Neural cell (in vitro differentiated cells): Measurements from ENCODE around the gene NCLN.
A peak's percentile ranks its signal among the peaks of the same experiment; 100 is the strongest.

Source experiments
- CTCF ChIP-seq: fragments of 450-650 bp; IDR thresholded peaks from 2 replicates; pipeline ENCODE4 v1.5.1; 2014; ENCODE audit warnings: antibody characterized with exemption, mild to moderate bottlenecking, moderate library complexity; ENCODE audit not compliant: poor library complexity, severe bottlenecking
- EZH2 ChIP-seq: fragments of 200-600, 300-800 bp; shearing (Covaris generic), sonication (generic); IDR thresholded peaks from 2 replicates; pipeline ENCODE4 v1.6.1; 2014; ENCODE audit warnings: antibody characterized with exemption, low read length, borderline replicate concordance, mild to moderate bottlenecking; ENCODE audit not compliant: insufficient read depth, poor library complexity, severe bottlenecking
- MXI1 ChIP-seq: fragments of 450-650 bp; conservative IDR thresholded peaks from 2 replicates; pipeline ENCODE4 v1.6.1; 2014; ENCODE audit warnings: antibody characterized with exemption, mild to moderate bottlenecking; ENCODE audit not compliant: poor library complexity, severe bottlenecking
- RAD21 ChIP-seq: fragments of 450-650 bp; conservative IDR thresholded peaks from 2 replicates; pipeline ENCODE4 v1.6.1; 2014; ENCODE audit warnings: antibody characterized with exemption, mild to moderate bottlenecking, moderate library complexity
- TAF1 ChIP-seq: IDR thresholded peaks from 2 replicates; pipeline ENCODE4 v1.6.1; 2012; ENCODE audit warnings: low read depth

DNA sequence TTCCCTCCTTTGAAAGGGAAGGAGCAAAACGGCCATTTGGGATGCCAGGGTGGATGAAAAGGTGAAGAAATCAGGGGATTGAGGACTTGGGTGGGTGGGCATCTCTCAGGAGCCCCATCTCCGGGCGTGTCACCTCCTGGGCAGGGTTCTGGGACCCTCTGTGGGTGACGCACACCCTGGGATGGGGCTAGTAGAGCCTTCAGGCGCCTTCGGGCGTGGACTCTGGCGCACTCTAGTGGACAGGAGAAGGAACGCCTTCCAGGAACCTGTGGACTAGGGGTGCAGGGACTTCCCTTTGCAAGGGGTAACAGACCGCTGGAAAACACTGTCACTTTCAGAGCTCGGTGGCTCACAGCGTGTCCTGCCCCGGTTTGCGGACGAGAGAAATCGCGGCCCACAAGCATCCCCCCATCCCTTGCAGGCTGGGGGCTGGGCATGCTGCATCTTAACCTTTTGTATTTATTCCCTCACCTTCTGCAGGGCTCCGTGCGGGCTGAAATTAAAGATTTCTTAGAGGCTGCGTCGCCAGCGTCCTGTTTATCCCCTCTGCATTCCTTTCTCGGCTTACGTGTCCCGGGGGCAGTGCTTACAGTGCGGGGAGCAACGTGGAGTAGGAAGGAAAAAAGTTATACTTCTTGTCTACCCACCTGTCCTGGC, 22.4 kb upstream of the NCLN start:
- TF ChIP-seq CTCF (peak; percentile 91), TAF1 (no peak), MXI1 (no peak), RAD21 (peak; percentile 92), EZH2 (no peak)
